Measurements from ENCODE around the gene DBH. TPM values are rescaled to one million over a fixed set of nuclear protein-coding genes. Genes with fewer than 3 reads are reported as not detected.

DBH gene
- total RNA-seq, 1 experiment from 2014 or later, result not detected

GRCh38 chr9:133594310-133594709 lies 41.9 kb upstream of the DBH start:
- ChIA-PET RAD21 (ENCODE audit: low non-redundant PET in 1 of 2, low total read pairs in 2 of 2, uncharacterized antibody in 2 of 2, unreplicated experiment in 2 of 2) (no interaction called here), POLR2A (no interaction called here), CTCF (no interaction called here)
- intact Hi-C loops (cut with micrococcal nuclease), result no loop called here
- BruUV-seq (replicated peaks), result no TSS peak
- H3K9me2 ChIP-seq (ENCODE audit: insufficient read depth), result no peaks in the 10 kb centered on the region
- H4K20me1 ChIP-seq (ENCODE audit: insufficient read depth), result no peaks in the 10 kb centered on the region
- no peaks in the 10 kb centered on the region for H3K36me3 ChIP-seq (ENCODE audit: control insufficient read depth in 1 of 2, insufficient read depth in 2 of 2, low read length in 2 of 2)
- TF ChIP-seq ZBTB33 (IDR thresholded peaks at IDR 0.05; ENCODE audit: extremely low read depth, insufficient replicate concordance, low read length) (no peak), CBX3 (IDR thresholded peaks at IDR 0.05; ENCODE audit: low read depth) (no peak), RAD21 (IDR thresholded peaks at IDR 0.05; ENCODE audit: low read depth) (peak; percentile 6; the same call in 1 of the 2 replicates)
- TF ChIP-seq, protein P1, sequence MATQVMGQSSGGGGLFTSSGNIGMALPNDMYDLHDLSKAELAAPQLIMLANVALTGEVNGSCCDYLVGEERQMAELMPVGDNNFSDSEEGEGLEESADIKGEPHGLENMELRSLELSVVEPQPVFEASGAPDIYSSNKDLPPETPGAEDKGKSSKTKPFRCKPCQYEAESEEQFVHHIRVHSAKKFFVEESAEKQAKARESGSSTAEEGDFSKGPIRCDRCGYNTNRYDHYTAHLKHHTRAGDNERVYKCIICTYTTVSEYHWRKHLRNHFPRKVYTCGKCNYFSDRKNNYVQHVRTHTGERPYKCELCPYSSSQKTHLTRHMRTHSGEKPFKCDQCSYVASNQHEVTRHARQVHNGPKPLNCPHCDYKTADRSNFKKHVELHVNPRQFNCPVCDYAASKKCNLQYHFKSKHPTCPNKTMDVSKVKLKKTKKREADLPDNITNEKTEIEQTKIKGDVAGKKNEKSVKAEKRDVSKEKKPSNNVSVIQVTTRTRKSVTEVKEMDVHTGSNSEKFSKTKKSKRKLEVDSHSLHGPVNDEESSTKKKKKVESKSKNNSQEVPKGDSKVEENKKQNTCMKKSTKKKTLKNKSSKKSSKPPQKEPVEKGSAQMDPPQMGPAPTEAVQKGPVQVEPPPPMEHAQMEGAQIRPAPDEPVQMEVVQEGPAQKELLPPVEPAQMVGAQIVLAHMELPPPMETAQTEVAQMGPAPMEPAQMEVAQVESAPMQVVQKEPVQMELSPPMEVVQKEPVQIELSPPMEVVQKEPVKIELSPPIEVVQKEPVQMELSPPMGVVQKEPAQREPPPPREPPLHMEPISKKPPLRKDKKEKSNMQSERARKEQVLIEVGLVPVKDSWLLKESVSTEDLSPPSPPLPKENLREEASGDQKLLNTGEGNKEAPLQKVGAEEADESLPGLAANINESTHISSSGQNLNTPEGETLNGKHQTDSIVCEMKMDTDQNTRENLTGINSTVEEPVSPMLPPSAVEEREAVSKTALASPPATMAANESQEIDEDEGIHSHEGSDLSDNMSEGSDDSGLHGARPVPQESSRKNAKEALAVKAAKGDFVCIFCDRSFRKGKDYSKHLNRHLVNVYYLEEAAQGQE (IDR thresholded peaks at IDR 0.05; ENCODE audit: low read depth), result no peak
- no peak for ATAC-seq
- peaks cover 7 to 10% of the 10 kb centered on the region in 2 experiments; a peak in 2 of 4 replicates for H3K9me3 ChIP-seq (ENCODE audit: control insufficient read depth in 1 of 2, insufficient read depth in 1 of 2, low read depth in 1 of 2, low read length in 2 of 2)
- no peak overlapping the region for H3K4me2 ChIP-seq (ENCODE audit: low read length)
- H3K9ac ChIP-seq (ENCODE audit: low read length), result no peak overlapping the region
- peaks cover 3 to 15% of the 10 kb centered on the region in 2 experiments for H3K4me1 ChIP-seq (ENCODE audit: control insufficient read depth in 1 of 2, insufficient read depth in 2 of 2, low read length in 2 of 2)
- H3K4me3 ChIP-seq (replicated peaks in 1 of 2; ENCODE audit: low read depth in 1 of 2, low read length in 2 of 2), result no peak overlapping the region
- no peaks in the 10 kb centered on the region for H3K79me2 ChIP-seq (ENCODE audit: insufficient read depth, low read length)
- H3K27ac ChIP-seq (ENCODE audit: low read depth, low read length), result no peak overlapping the region
- no peak overlapping the region for H2AFZ ChIP-seq (ENCODE audit: low read depth, low read length, poor library complexity, severe bottlenecking)
- H3K27me3 ChIP-seq (ENCODE audit: insufficient read depth, low read length), result no peaks in the 10 kb centered on the region
- DNase-seq (ENCODE audit: low read depth, low spot score), result no peak
